ENCODE results near the gene PPP2R2B.

The PPP2R2B gene

GRCh38 chr5:146848133-146848532 lies 30.4 kb downstream of the PPP2R2B start:
- H2BK5ac ChIP-seq (ENCODE audit: low read depth, low read length, poor library complexity, severe bottlenecking) = no peak overlapping the region
- H3K9me3 ChIP-seq (ENCODE audit: control insufficient read depth, low read length) = no peaks in the 10 kb centered on the region
- H3K79me1 ChIP-seq (replicated peaks; ENCODE audit: low read length, poor library complexity, severe bottlenecking) = no peaks in the 10 kb centered on the region
- H4K8ac ChIP-seq (ENCODE audit: low read length) = no peak overlapping the region
- H3K23ac ChIP-seq (ENCODE audit: low read length in 2 of 2) = no peak overlapping the region
- H2BK12ac ChIP-seq (ENCODE audit: low read length in 2 of 2) = no peak overlapping the region
- H3K9ac ChIP-seq (ENCODE audit: low read length) = no peak overlapping the region
- WGBS = no CpG with 5 or more reads among the region's 1 CpG
- no peak for DNase-seq
- no peak overlapping the region for H2AFZ ChIP-seq (ENCODE audit: low read depth, low read length)
- H3K18ac ChIP-seq (ENCODE audit: low read depth in 1 of 2, low read length in 2 of 2) = no peak overlapping the region
- no peak overlapping the region for H3K4me2 ChIP-seq (ENCODE audit: low read length, poor library complexity, severe bottlenecking)
- no peak overlapping the region for H2BK120ac ChIP-seq (ENCODE audit: low read depth, low read length)
- H3K4me3 ChIP-seq (ENCODE audit: insufficient read depth in 1 of 2, low read depth in 1 of 2, low read length in 2 of 2) = no peak overlapping the region
- no peak overlapping the region for H3K14ac ChIP-seq (ENCODE audit: low read length in 2 of 2)
- no peaks in the 10 kb centered on the region for H3K4me1 ChIP-seq (ENCODE audit: control insufficient read depth, insufficient read depth, low read depth, low read length)
- H3K4ac ChIP-seq (ENCODE audit: low read depth in 1 of 2, low read length in 2 of 2) = no peak overlapping the region
- H3K36me3 ChIP-seq (ENCODE audit: control insufficient read depth in 1 of 2, insufficient read depth in 2 of 2, low read depth in 1 of 2, low read length in 2 of 2) = no peaks in the 10 kb centered on the region
- no peak overlapping the region for H4K91ac ChIP-seq (ENCODE audit: low read length)
- H3K27ac ChIP-seq (ENCODE audit: low read length, poor library complexity, severe bottlenecking) = no peak overlapping the region
- no peak overlapping the region for H2AK5ac ChIP-seq (ENCODE audit: low read length, severe bottlenecking)
- H3K27me3 ChIP-seq (ENCODE audit: control insufficient read depth in 1 of 2, insufficient read depth in 1 of 2, low read length in 2 of 2) = no peaks in the 10 kb centered on the region
- no peak overlapping the region for H2BK15ac ChIP-seq (ENCODE audit: low read depth, poor library complexity, severe bottlenecking)

GRCh38 chr5:146840016-146840415 lies 38.5 kb downstream of the PPP2R2B start:
- no peak overlapping the region for H3K4me3 ChIP-seq (ENCODE audit: insufficient read depth in 1 of 2, low read depth in 1 of 2, low read length in 2 of 2)
- H2AFZ ChIP-seq (ENCODE audit: low read depth, low read length) = no peak overlapping the region
- no peak overlapping the region for H4K91ac ChIP-seq (ENCODE audit: low read length)
- no peak overlapping the region for H3K9ac ChIP-seq (ENCODE audit: low read length)
- WGBS = no CpG with 5 or more reads among the region's 2 CpGs
- H2BK5ac ChIP-seq (ENCODE audit: low read depth, low read length, poor library complexity, severe bottlenecking) = no peak overlapping the region
- H3K14ac ChIP-seq (ENCODE audit: low read length in 2 of 2) = no peak overlapping the region
- H2BK120ac ChIP-seq (ENCODE audit: low read depth, low read length) = no peak overlapping the region
- no peak overlapping the region for H3K4ac ChIP-seq (ENCODE audit: low read depth in 1 of 2, low read length in 2 of 2)
- H3K27me3 ChIP-seq (ENCODE audit: control insufficient read depth in 1 of 2, insufficient read depth in 1 of 2, low read length in 2 of 2) = no peaks in the 10 kb centered on the region
- H3K9me3 ChIP-seq (ENCODE audit: control insufficient read depth, low read length) = no peaks in the 10 kb centered on the region
- no peaks in the 10 kb centered on the region for H3K36me3 ChIP-seq (ENCODE audit: control insufficient read depth in 1 of 2, insufficient read depth in 2 of 2, low read depth in 1 of 2, low read length in 2 of 2)
- no peak overlapping the region for H2BK12ac ChIP-seq (ENCODE audit: low read length in 2 of 2)
- H3K23ac ChIP-seq (ENCODE audit: low read length in 2 of 2) = no peak overlapping the region
- H3K4me2 ChIP-seq (ENCODE audit: low read length, poor library complexity, severe bottlenecking) = no peak overlapping the region
- H3K79me1 ChIP-seq (replicated peaks; ENCODE audit: low read length, poor library complexity, severe bottlenecking) = no peaks in the 10 kb centered on the region
- no peak overlapping the region for H3K27ac ChIP-seq (ENCODE audit: low read length, poor library complexity, severe bottlenecking)
- H2BK15ac ChIP-seq (ENCODE audit: low read depth, poor library complexity, severe bottlenecking) = no peak overlapping the region
- H3K18ac ChIP-seq (ENCODE audit: low read depth in 1 of 2, low read length in 2 of 2) = no peak overlapping the region
- DNase-seq = no peak
- H2AK5ac ChIP-seq (ENCODE audit: low read length, severe bottlenecking) = no peak overlapping the region
- no peak overlapping the region for H4K8ac ChIP-seq (ENCODE audit: low read length)
- no peaks in the 10 kb centered on the region for H3K4me1 ChIP-seq (ENCODE audit: control insufficient read depth, insufficient read depth, low read depth, low read length)

GRCh38 chr5:146836226-146836842 lies 42.2 kb downstream of the PPP2R2B start:
- Histone ChIP-seq H3K4ac (ENCODE audit: low read depth in 1 of 2, low read length in 2 of 2) (no peak overlapping the region), H3K27me3 (ENCODE audit: control insufficient read depth in 1 of 2, insufficient read depth in 1 of 2, low read length in 2 of 2) (no peaks in the 10 kb centered on the region), H2BK5ac (ENCODE audit: low read depth, low read length, poor library complexity, severe bottlenecking) (no peak overlapping the region), H2AFZ (ENCODE audit: low read depth, low read length) (no peak overlapping the region), H2BK15ac (ENCODE audit: low read depth, poor library complexity, severe bottlenecking) (no peak overlapping the region), H3K36me3 (ENCODE audit: control insufficient read depth in 1 of 2, insufficient read depth in 2 of 2, low read depth in 1 of 2, low read length in 2 of 2) (no peaks in the 10 kb centered on the region), H3K27ac (ENCODE audit: low read length, poor library complexity, severe bottlenecking) (no peak overlapping the region), H3K18ac (ENCODE audit: low read depth in 1 of 2, low read length in 2 of 2) (no peak overlapping the region), H3K4me3 (ENCODE audit: insufficient read depth in 1 of 2, low read depth in 1 of 2, low read length in 2 of 2) (no peak overlapping the region), H3K4me1 (ENCODE audit: control insufficient read depth, insufficient read depth, low read depth, low read length) (no peaks in the 10 kb centered on the region), H4K8ac (ENCODE audit: low read length) (no peak overlapping the region), H3K23ac (ENCODE audit: low read length in 2 of 2) (no peak overlapping the region), H3K9ac (ENCODE audit: low read length) (no peak overlapping the region), H3K14ac (ENCODE audit: low read length in 2 of 2) (no peak overlapping the region), H4K91ac (ENCODE audit: low read length) (no peak overlapping the region), H2BK120ac (ENCODE audit: low read depth, low read length) (no peak overlapping the region), H2AK5ac (ENCODE audit: low read length, severe bottlenecking) (no peak overlapping the region), H3K4me2 (ENCODE audit: low read length, poor library complexity, severe bottlenecking) (no peak overlapping the region), H3K79me1 (replicated peaks; ENCODE audit: low read length, poor library complexity, severe bottlenecking) (no peaks in the 10 kb centered on the region), H3K9me3 (ENCODE audit: control insufficient read depth, low read length) (no peaks in the 10 kb centered on the region), H2BK12ac (ENCODE audit: low read length in 2 of 2) (no peak overlapping the region)
- 48% methylated on average over 3 of the region's 3 CpGs for WGBS
- DNase-seq = no peak

- Histone ChIP-seq H3K79me1 (replicated peaks; ENCODE audit: low read length, poor library complexity, severe bottlenecking) (no peaks in the 10 kb centered on the region), H3K9ac (ENCODE audit: low read length) (no peak overlapping the region), H2BK15ac (ENCODE audit: low read depth, poor library complexity, severe bottlenecking) (no peak overlapping the region), H3K36me3 (ENCODE audit: control insufficient read depth in 1 of 2, insufficient read depth in 2 of 2, low read depth in 1 of 2, low read length in 2 of 2) (no peaks in the 10 kb centered on the region), H2BK5ac (ENCODE audit: low read depth, low read length, poor library complexity, severe bottlenecking) (no peak overlapping the region), H2BK120ac (ENCODE audit: low read depth, low read length) (no peak overlapping the region), H3K9me3 (ENCODE audit: control insufficient read depth, low read length) (no peaks in the 10 kb centered on the region), H3K4me2 (ENCODE audit: low read length, poor library complexity, severe bottlenecking) (no peak overlapping the region), H2AFZ (ENCODE audit: low read depth, low read length) (no peak overlapping the region), H4K91ac (ENCODE audit: low read length) (no peak overlapping the region), H3K14ac (ENCODE audit: low read length in 2 of 2) (no peak overlapping the region), H3K4ac (ENCODE audit: low read depth in 1 of 2, low read length in 2 of 2) (no peak overlapping the region), H2BK12ac (ENCODE audit: low read length in 2 of 2) (no peak overlapping the region), H3K27ac (ENCODE audit: low read length, poor library complexity, severe bottlenecking) (no peak overlapping the region), H3K18ac (ENCODE audit: low read depth in 1 of 2, low read length in 2 of 2) (no peak overlapping the region), H3K23ac (ENCODE audit: low read length in 2 of 2) (no peak overlapping the region), H2AK5ac (ENCODE audit: low read length, severe bottlenecking) (no peak overlapping the region), H3K4me3 (ENCODE audit: insufficient read depth in 1 of 2, low read depth in 1 of 2, low read length in 2 of 2) (no peak overlapping the region), H3K27me3 (ENCODE audit: control insufficient read depth in 1 of 2, insufficient read depth in 1 of 2, low read length in 2 of 2) (no peaks in the 10 kb centered on the region), H4K8ac (ENCODE audit: low read length) (no peak overlapping the region), H3K4me1 (ENCODE audit: control insufficient read depth, insufficient read depth, low read depth, low read length) (no peaks in the 10 kb centered on the region)
- DNase-seq = no peak
- WGBS = 79% methylated on average over 3 of the region's 3 CpGs
These were observed 45.4 kb downstream of the PPP2R2B start for GRCh38 chr5:146832985-146833732.

Measured in mesenchymal stem cell (in vitro differentiated cells and primary cell).